Kidney (tissue), 14 donors: ENCODE measurements around the gene CYTL1. TPM values are rescaled to one million over a fixed set of nuclear protein-coding genes. Genes with fewer than 3 reads are reported as not detected.

Experiments used
- DNase-seq, 5 donors: peaks; one replicate each; pipeline ENCODE4 v3.0.0-alpha.2; 2013 to 2020
- FAIRE-seq: peaks from 2 replicates; lab custom pipeline; 2012; peaks lifted over from hg19 to GRCh38; lab: Jason Lieb, UNC
- H3K27ac ChIP-seq, 2 donors: one replicate each; pipeline ENCODE4 v1.7.0; 2013; ENCODE audit warnings: low read depth in 2 of 2, low read length in 2 of 2, inconsistent platforms in 1 of 2
- H3K27me3 ChIP-seq: one replicate; pipeline ENCODE4 v1.7.1; 2013; ENCODE audit warnings: low read length, inconsistent platforms; ENCODE audit not compliant: control insufficient read depth, insufficient read depth
- H3K36me3 ChIP-seq, 3 donors: one replicate each; pipeline versions ENCODE4 v1.7.0 to v1.7.1; 2013; ENCODE audit warnings: low read length in 3 of 3, control low read depth in 1 of 3, inconsistent platforms in 1 of 3; ENCODE audit not compliant: insufficient read depth in 3 of 3, control insufficient read depth in 2 of 3
- H3K4me1 ChIP-seq, 3 donors: one replicate each; pipeline versions ENCODE4 v1.7.0 to v1.7.1; 2013; ENCODE audit warnings: low read length in 3 of 3, inconsistent platforms in 1 of 3, low read depth in 1 of 3; ENCODE audit not compliant: control insufficient read depth in 2 of 3, insufficient read depth in 2 of 3
- H3K4me3 ChIP-seq, 3 donors: one replicate each; pipeline versions ENCODE4 v1.7.0 to v1.8.1; 2013; ENCODE audit warnings: low read length in 3 of 3, control low read depth in 1 of 3, inconsistent platforms in 1 of 3
- H3K9ac ChIP-seq, 3 donors: one replicate each; pipeline versions ENCODE4 v1.7.0 to v1.7.1; 2013; ENCODE audit warnings: low read length in 3 of 3, control low read depth in 1 of 3, inconsistent platforms in 1 of 3
- H3K9me3 ChIP-seq, 3 donors: one replicate each; pipeline versions ENCODE4 v1.7.0 to v1.7.1; 2013; ENCODE audit warnings: low read length in 3 of 3, control low read depth in 1 of 3, inconsistent platforms in 1 of 3; ENCODE audit not compliant: control insufficient read depth in 2 of 3, insufficient read depth in 1 of 3
- CTCF ChIP-seq: IDR thresholded peaks from 3 replicates; pipeline ENCODE4 v1.5.1; 2012; ENCODE audit warnings: mild to moderate bottlenecking, moderate library complexity, borderline replicate concordance; ENCODE audit not compliant: insufficient read depth; ENCODE audit errors: extremely low read depth
- intact Hi-C: fragments of 100-400 bp; cut with DNase I; formaldehyde crosslinking; loops from one replicate; pipeline ENCODE4 v1.11.1; 2022
- polyA plus RNA-seq: library from polyadenylated mRNA; stranded (reverse); fragments of 350-450 nt; fragmentation: Illumina TruSeq; extraction: RNeasy Lipid Tissue Mini Kit (QIAGEN cat#74804); gene quantifications from one replicate; pipeline ENCODE4 v1.2.3, GENCODE V29; 2014; ENCODE audit warnings: low read depth, low replicate concordance; ENCODE audit not compliant: insufficient read depth
- total RNA-seq: library from RNA; stranded (reverse); fragmentation: NEBNext Ultra II Directional; extraction: Animal tissue kit (Norgen Biotek cat#: 25700); gene quantifications from one replicate; pipeline ENCODE4 v1.2.1, GENCODE V29; 2021
- donor health status: control.
- donor health status: control.
- donor health status: control.
- donor health status: control.
- donor health status: control.
- donor health status: DM: yes; HTN: yes; CAD: no.
- donor health status: Normal renal cell carcinoma (clear cell type).

CYTL1 gene
- total and polyA plus RNA-seq, 2 donors from 2014 or later = 1.7 TPM; not detected in 1

GRCh38 chr4:4992833-4993232, 26.4 kb downstream of the CYTL1 start:
- no peak for FAIRE-seq

GRCh38 chr4:4991541-4992099, 27.6 kb downstream of the CYTL1 start:
- intact Hi-C loops = no loop called here
- Histone ChIP-seq H3K9ac (no peak overlapping the region), H3K27me3 (no peaks in the 10 kb centered on the region)

More at GRCh38 chr4:4992833-4993232, 26.4 kb downstream of the CYTL1 start:
- intact Hi-C loops = no loop called here
- peaks cover 0 to 8% (median 6%) of the 10 kb centered on the region in 3 donors for H3K4me1 ChIP-seq
- no peaks in the 10 kb centered on the region for H3K27me3 ChIP-seq
- no peak for TF ChIP-seq CTCF
- no peak overlapping the region for H3K9ac ChIP-seq
- no peak overlapping the region for H3K27ac ChIP-seq
- H3K36me3 ChIP-seq = no peaks in the 10 kb centered on the region
- DNase-seq = no peak
- no peaks in the 10 kb centered on the region for H3K9me3 ChIP-seq
- H3K4me3 ChIP-seq = no peak overlapping the region

GRCh38 chr4:4990857-4991540, 28.3 kb downstream of the CYTL1 start:
- H3K9me3 ChIP-seq = no peaks in the 10 kb centered on the region
- FAIRE-seq (no peak), DNase-seq (peak in 1 of 5 donors; percentile 92)
- TF ChIP-seq CTCF = no peak
- H3K4me3 ChIP-seq = no peak overlapping the region
- no peaks in the 10 kb centered on the region for H3K27me3 ChIP-seq
- no peak overlapping the region for H3K9ac ChIP-seq
- intact Hi-C loops = no loop called here
- peaks cover 0 to 8% (median 6%) of the 10 kb centered on the region in 3 donors for H3K4me1 ChIP-seq
- no peak overlapping the region for H3K27ac ChIP-seq
- no peaks in the 10 kb centered on the region for H3K36me3 ChIP-seq

More at GRCh38 chr4:4991541-4992099, 27.6 kb downstream of the CYTL1 start:
- no peak for FAIRE-seq
- no peak overlapping the region for H3K4me3 ChIP-seq
- H3K36me3 ChIP-seq = no peaks in the 10 kb centered on the region
- H3K4me1 ChIP-seq = peaks cover 0 to 8% (median 6%) of the 10 kb centered on the region in 3 donors
- no peaks in the 10 kb centered on the region for H3K9me3 ChIP-seq
- no peak for TF ChIP-seq CTCF
- DNase-seq = no peak
- H3K27ac ChIP-seq = no peak overlapping the region
